K562 (cell line): Measurements from ENCODE around the gene PLCB1. TPM values are rescaled to one million over a fixed set of nuclear protein-coding genes. Genes with fewer than 3 reads are reported as not detected.

Source experiments
- ATAC-seq: fragments of 200-7000 bp; cut with Tn5 transposase; 3 replicates; pipeline ENCODE4 v1.9.1; 2020; ENCODE audit warnings: moderate library complexity
- BruUV-seq: library from RNA; stranded (reverse); fragments of 400-500 nt; replicated peaks from 2 replicates; lab custom pipeline; 2021; lab: Mats Ljungman, UMichigan
- CTCF ChIA-PET: fragments of 300-600 bp; formaldehyde crosslinking; extraction: SDS; loops from one replicate; lab custom pipeline; 2021; ENCODE audit warnings: low intra/inter-chr PET ratio; lab: Yijun Ruan, JAX
- POLR2A ChIA-PET: fragments of 300-600, 350-650 bp; sonication (Branson Sonifier 250); formaldehyde crosslinking; extraction: SDS; loops from one replicate; lab custom pipeline; 2021; ENCODE audit warnings: antibody characterized with exemption, inconsistent platforms; lab: Yijun Ruan, JAX
- DNase-seq, 4 experiments: peaks; one replicate each; pipeline versions ENCODE4 v3.0.0 to v3.0.0-alpha.2; 2011 to 2018; ENCODE audit warnings: low spot score in 3 of 4, mixed read lengths in 3 of 4; ENCODE audit errors: extremely low read depth in 1 of 4
- FAIRE-seq: peaks from 2 replicates; lab custom pipeline; 2011; peaks lifted over from hg19 to GRCh38; lab: Jason Lieb, UNC
- H2AFZ ChIP-seq: 2 replicates; pipeline ENCODE4 v1.6.0; 2011; ENCODE audit warnings: low read depth, low read length, control low read depth, inconsistent platforms
- H3K27ac ChIP-seq: fragments of 200-600 bp; 3 replicates; pipeline ENCODE4 v1.8.0; 2011; ENCODE audit warnings: low read depth, mild to moderate bottlenecking, control low read depth, inconsistent platforms, low read length, moderate library complexity, mixed read lengths; ENCODE audit errors: extremely low read depth
- H3K27me3 ChIP-seq, 2 experiments: fragments of 300-600 bp in 1 of 2; 2 replicates in 1 of 2; 3 replicates in 1 of 2; pipeline versions ENCODE4 v1.6.0 to v1.8.0; 2011; ENCODE audit warnings: inconsistent platforms in 2 of 2, low read length in 2 of 2, mild to moderate bottlenecking in 1 of 2, mixed read lengths in 1 of 2, moderate library complexity in 1 of 2; ENCODE audit not compliant: control insufficient read depth in 2 of 2, insufficient read depth in 2 of 2
- H3K36me3 ChIP-seq: fragments of 300-600 bp; 3 replicates; pipeline ENCODE4 v1.8.0; 2011; ENCODE audit warnings: mild to moderate bottlenecking, low read length, inconsistent platforms; ENCODE audit not compliant: control insufficient read depth, insufficient read depth
- H3K4me1 ChIP-seq, 2 experiments: fragments of 200-600 bp in 1 of 2; replicated peaks in 1 of 2; 2 replicates in 1 of 2; 3 replicates in 1 of 2; pipeline versions ENCODE4 v1.5.1 to v1.8.0; 2011; ENCODE audit warnings: inconsistent platforms in 2 of 2, low read length in 2 of 2, mild to moderate bottlenecking in 1 of 2, mixed read lengths in 1 of 2, moderate library complexity in 1 of 2; ENCODE audit not compliant: control insufficient read depth in 2 of 2, insufficient read depth in 2 of 2
- H3K4me2 ChIP-seq: 2 replicates; pipeline ENCODE4 v1.6.1; 2011; ENCODE audit warnings: low read length, control low read depth, inconsistent platforms, mixed read lengths; ENCODE audit not compliant: insufficient read depth
- H3K4me3 ChIP-seq: fragments of 200-600 bp; sonication (generic), shearing (Covaris generic); 2 replicates; pipeline ENCODE4 v1.5.1; 2016; ENCODE audit warnings: control low read depth, inconsistent platforms
- H3K79me2 ChIP-seq: fragments of 200-600 bp; 3 replicates; pipeline ENCODE4 v1.8.0; 2011; ENCODE audit warnings: low read length, inconsistent platforms; ENCODE audit not compliant: control insufficient read depth, insufficient read depth
- H3K9ac ChIP-seq, 2 experiments: 2 replicates each; pipeline versions ENCODE4 v1.6.0 to v1.6.1; 2011; ENCODE audit warnings: low read depth in 2 of 2, low read length in 2 of 2, control low read depth in 1 of 2, inconsistent platforms in 1 of 2, mild to moderate bottlenecking in 1 of 2, mixed read lengths in 1 of 2; ENCODE audit not compliant: insufficient read depth in 1 of 2
- H3K9me1 ChIP-seq: one replicate; pipeline ENCODE4 v1.6.0; 2011; ENCODE audit warnings: inconsistent platforms, mild to moderate bottlenecking, low read length, moderate library complexity; ENCODE audit not compliant: control insufficient read depth, insufficient read depth
- H3K9me3 ChIP-seq: replicated peaks from 2 replicates; pipeline ENCODE4 v1.5.1; 2011; ENCODE audit warnings: low read depth, low read length, inconsistent platforms; ENCODE audit not compliant: control insufficient read depth, insufficient read depth
- H4K20me1 ChIP-seq: replicated peaks from 2 replicates; pipeline ENCODE4 v1.6.1; 2011; ENCODE audit warnings: low read length, inconsistent platforms, mixed read lengths; ENCODE audit not compliant: control insufficient read depth, insufficient read depth
- CHD7 ChIP-seq: fragments of 200-600 bp; sonication (generic); IDR thresholded peaks from one replicate; pipeline ENCODE4 v1.6.1; 2012; ENCODE audit warnings: mild to moderate bottlenecking, low read depth, low read length, inconsistent platforms
- CTCF ChIP-seq, 3 experiments: IDR thresholded peaks in 2 of 3; conservative IDR thresholded peaks in 1 of 3; 2 replicates each; pipeline ENCODE4 v1.5.1; 2011 to 2012; ENCODE audit warnings: low read length in 3 of 3, mild to moderate bottlenecking in 3 of 3, control low read depth in 2 of 3, improper control_type of control experiment in 1 of 3, inconsistent platforms in 1 of 3, low read depth in 1 of 3, mixed read lengths in 1 of 3, moderate library complexity in 1 of 3; ENCODE audit not compliant: insufficient read depth in 2 of 3
- ILK ChIP-seq: fragments of 450-650 bp; IDR thresholded peaks from 2 replicates; pipeline ENCODE4 v1.6.1; 2016; ENCODE audit warnings: missing genetic modification characterization, low read depth, mild to moderate bottlenecking, missing compliant biosample characterization, moderate library complexity, borderline replicate concordance
- MAX ChIP-seq: sonication (generic); formaldehyde crosslinking; IDR thresholded peaks from 2 replicates; pipeline ENCODE4 v1.9.0; 2022; ENCODE audit warnings: mild to moderate bottlenecking, missing genetic modification reagents
- MCM2 ChIP-seq: fragments of 450-650 bp; IDR thresholded peaks from 2 replicates; pipeline ENCODE4 v1.6.1; 2017; ENCODE audit warnings: low read depth, mild to moderate bottlenecking
- MEF2D ChIP-seq: conservative IDR thresholded peaks from 2 replicates; pipeline ENCODE4 v1.6.1; 2016; ENCODE audit warnings: low read depth, missing genetic modification characterization, missing compliant biosample characterization
- SREBF2 ChIP-seq: sonication (generic); formaldehyde crosslinking; IDR thresholded peaks from 2 replicates; pipeline ENCODE4 v1.4.0; 2020; ENCODE audit warnings: mild to moderate bottlenecking, missing genetic modification reagents
- TRIM24 ChIP-seq, 2 experiments: fragments of 450-650 bp; IDR thresholded peaks; 2 replicates each; pipeline ENCODE4 v1.6.1; 2016
- ZNF140 ChIP-seq: fragments of 250-450 bp; sonication (Bioruptor Pico); IDR thresholded peaks from 2 replicates; pipeline ENCODE4 v1.8.0; 2021; ENCODE audit warnings: moderate library complexity, mild to moderate bottlenecking, inconsistent platforms
- WGBS: fragments of 100-300 bp; shearing (Covaris generic); methylation state at CpG from one replicate; pipeline ENCODE4 v1.1.6; 2016; ENCODE audit warnings: low coverage, mixed read lengths; ENCODE audit not compliant: insufficient coverage; ENCODE audit errors: missing lambda C conversion rate; 5-methylcytosine and 5-hydroxymethylcytosine counted together
- in situ Hi-C: fragments of 300-500 bp; cut with MboI; formaldehyde crosslinking; loops from 4 replicates; pipeline ENCODE4 v1.15.0; 2018; ENCODE audit warnings: inconsistent platforms, mixed read lengths
- intact Hi-C: fragments of 100-400 bp; cut with micrococcal nuclease; formaldehyde crosslinking; loops from 2 replicates; pipeline ENCODE4 v1.14.2; 2022
- polyA plus RNA-seq, 8 experiments: library from polyadenylated mRNA; depleted of rRNA in 4 of 8; stranded (reverse) in 5 of 8; unstranded in 3 of 8; fragments of >200 nt; fragmentation: Nextera tagmentation in 2 of 8; fragmentation: Illumina TruSeq in 1 of 8; extraction: Ambion mirVana in 2 of 8; extraction: Trizol in 1 of 8; gene quantifications; 2 replicates each; pipeline versions ENCODE4 v1.2.1 to v1.2.3, GENCODE V29; 2011 to 2014; ENCODE audit warnings: inconsistent platforms in 1 of 8, missing spikeins in 1 of 8
- total RNA-seq, 7 experiments: library from RNA; depleted of rRNA in 6 of 7; stranded (reverse); fragments of >200 nt in 6 of 7; fragmentation: Illumina TruSeq in 2 of 7; extraction: Trizol in 2 of 7; gene quantifications; 2 replicates each; pipeline versions ENCODE4 v1.2.1 to v1.2.3, GENCODE V29; 2011 to 2021; ENCODE audit warnings: low replicate concordance in 1 of 7

PLCB1 gene
- total and polyA plus RNA-seq, 9 of the 15 experiments (the other 6 are each of a cell fraction or from before 2014, with no cell fraction given) = 0.34 to 3.1 (median 1.3) TPM

GRCh38 chr20:8172191-8172590 lies 40.1 kb downstream of the PLCB1 start:
- BruUV-seq = no TSS peak
- H3K27me3 ChIP-seq = no peaks in the 10 kb centered on the region
- H2AFZ ChIP-seq = no peak overlapping the region
- H3K9me3 ChIP-seq = no peaks in the 10 kb centered on the region
- no peak overlapping the region for H3K4me3 ChIP-seq
- ChIA-PET CTCF (no interaction called here), POLR2A (no interaction called here)
- no peaks in the 10 kb centered on the region for H3K79me2 ChIP-seq
- intact Hi-C loops = no loop called here
- in situ Hi-C loops = no loop called here
- H3K36me3 ChIP-seq = no peaks in the 10 kb centered on the region
- WGBS = 0% methylated on average over 2 of the region's 2 CpGs
- no peaks in the 10 kb centered on the region for H3K4me1 ChIP-seq
- H3K9ac ChIP-seq = no peak overlapping the region
- FAIRE-seq = no peak
- H3K4me2 ChIP-seq = no peak overlapping the region
- TF ChIP-seq CTCF (IDR thresholded peaks at IDR 0.05 in 2 of 3, conservative IDR thresholded peaks at IDR 0.05 in 1 of 3; ENCODE audit: insufficient read depth in 2 of 3, low read depth in 1 of 3, low read length in 3 of 3) (no peak), MCM2 (no peak), MEF2D (tag) (no peak), ILK (no peak), ZNF140 (CRISPR knock-in tag) (no peak), MAX (no peak), CHD7 (no peak), TRIM24 (IDR thresholded peaks at IDR 0.05) (no peak), SREBF2 (no peak)
- ATAC-seq = no peak
- DNase-seq = no peak
- no peaks in the 10 kb centered on the region for H3K9me1 ChIP-seq
- no peaks in the 10 kb centered on the region for H4K20me1 ChIP-seq
- no peak overlapping the region for H3K27ac ChIP-seq
